ENCODE results near the gene SPINT4.

SPINT4 gene

GRCh38 chr20:45725134-45725533, 3.0 kb downstream of the SPINT4 start:
- TF ChIP-seq EZH2 (IDR thresholded peaks at IDR 0.05; ENCODE audit: borderline replicate concordance, low read length): no peak
- no peak for TF ChIP-seq CTCF (IDR thresholded peaks at IDR 0.05; ENCODE audit: low read length)
- Histone ChIP-seq H3K9me2 (ENCODE audit: low read depth, low read length) (no peaks in the 10 kb centered on the region), H3F3A (ENCODE audit: insufficient read depth, low read length) (no peaks in the 10 kb centered on the region), H3K27me3 (ENCODE audit: insufficient read depth, low read length) (0 out of 2 replicates have a peak, but pooled peaks cover 4% of the 10 kb centered on the region), H3K36me3 (ENCODE audit: insufficient read depth, low read length) (no peaks in the 10 kb centered on the region), H3K4me1 (ENCODE audit: insufficient read depth, low read length, severe bottlenecking) (no peaks in the 10 kb centered on the region), H3K79me2 (ENCODE audit: insufficient read depth, low read length) (no peaks in the 10 kb centered on the region), H3K9me3 (ENCODE audit: low read length) (no peaks in the 10 kb centered on the region), H2AFZ (ENCODE audit: low read length) (no peak overlapping the region), H3K27ac (ENCODE audit: low read depth, low read length, poor library complexity, severe bottlenecking) (no peak overlapping the region), H3K4me3 (ENCODE audit: low read depth, low read length, poor library complexity, severe bottlenecking) (no peak overlapping the region), H4K20me1 (ENCODE audit: insufficient read depth, low read length) (no peaks in the 10 kb centered on the region), H3K4me2 (ENCODE audit: low read length) (no peak overlapping the region), H3K9ac (ENCODE audit: low read length) (no peak overlapping the region)

DNA sequence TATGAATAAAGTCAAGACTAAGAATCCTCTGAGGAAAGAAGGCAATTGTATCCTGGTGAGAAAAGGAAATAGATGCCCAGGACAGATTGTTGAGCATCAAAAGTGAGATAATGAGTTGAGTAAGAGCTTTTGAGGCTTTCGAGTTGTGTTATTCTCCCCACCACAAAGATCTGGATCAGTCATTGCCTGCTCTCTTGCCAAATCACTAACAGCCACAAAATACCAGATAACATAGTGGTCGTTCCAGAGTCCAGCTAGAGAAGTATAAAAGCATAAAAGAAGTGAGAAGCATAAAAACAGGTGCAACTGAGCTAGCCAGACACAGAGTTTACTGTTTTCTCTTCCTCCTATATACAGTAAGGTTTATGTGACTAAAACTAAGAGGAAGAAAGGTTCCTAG, 4.9 kb downstream of the SPINT4 start:
- Histone ChIP-seq H3K27ac (ENCODE audit: low read depth, low read length, poor library complexity, severe bottlenecking) (no peak overlapping the region), H3K9me3 (ENCODE audit: low read length) (no peaks in the 10 kb centered on the region), H3K27me3 (ENCODE audit: insufficient read depth, low read length) (0 out of 2 replicates have a peak, but pooled peaks cover 4% of the 10 kb centered on the region), H3K36me3 (ENCODE audit: insufficient read depth, low read length) (no peaks in the 10 kb centered on the region), H3K4me2 (ENCODE audit: low read length) (no peak overlapping the region), H3K79me2 (ENCODE audit: insufficient read depth, low read length) (no peaks in the 10 kb centered on the region), H2AFZ (ENCODE audit: low read length) (no peak overlapping the region), H3K4me1 (ENCODE audit: insufficient read depth, low read length, severe bottlenecking) (no peaks in the 10 kb centered on the region), H3K9ac (ENCODE audit: low read length) (no peak overlapping the region), H3K4me3 (ENCODE audit: low read depth, low read length, poor library complexity, severe bottlenecking) (no peak overlapping the region), H3K9me2 (ENCODE audit: low read depth, low read length) (no peaks in the 10 kb centered on the region), H4K20me1 (ENCODE audit: insufficient read depth, low read length) (no peaks in the 10 kb centered on the region), H3F3A (ENCODE audit: insufficient read depth, low read length) (no peaks in the 10 kb centered on the region)
- TF ChIP-seq CTCF (IDR thresholded peaks at IDR 0.05; ENCODE audit: low read length): no peak
- TF ChIP-seq EZH2 (IDR thresholded peaks at IDR 0.05; ENCODE audit: borderline replicate concordance, low read length): no peak

DNA sequence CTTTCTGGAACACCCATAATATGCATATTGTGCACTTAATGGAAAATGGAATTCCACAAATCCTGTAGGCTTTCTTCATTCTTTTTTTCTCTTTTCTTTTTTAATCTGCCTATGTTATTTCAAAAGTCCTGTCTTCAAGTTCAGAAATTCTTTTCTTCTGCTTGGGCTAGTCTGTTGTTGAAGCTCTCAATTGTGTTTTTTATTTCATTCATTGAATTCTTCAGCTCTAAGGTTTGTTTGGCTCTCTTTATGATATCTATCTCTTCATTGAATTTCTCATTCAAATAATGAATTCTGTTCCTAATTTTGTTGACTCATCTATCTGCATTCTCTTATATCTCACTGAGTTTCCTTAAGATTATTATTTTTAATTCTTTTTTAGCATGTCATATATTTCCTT, 10.1 kb downstream of the SPINT4 start:
- H3K4me2 ChIP-seq (ENCODE audit: low read length): no peak overlapping the region

More for the DNA sequence above, 10.1 kb downstream of the SPINT4 start:
- Histone ChIP-seq H3K4me1 (ENCODE audit: insufficient read depth, low read length, severe bottlenecking) (no peaks in the 10 kb centered on the region), H3K4me3 (ENCODE audit: low read depth, low read length, poor library complexity, severe bottlenecking) (no peak overlapping the region), H3K27me3 (ENCODE audit: insufficient read depth, low read length) (no peaks in the 10 kb centered on the region), H3K79me2 (ENCODE audit: insufficient read depth, low read length) (no peaks in the 10 kb centered on the region), H3K9ac (ENCODE audit: low read length) (no peak overlapping the region), H3K9me2 (ENCODE audit: low read depth, low read length) (no peaks in the 10 kb centered on the region), H3K27ac (ENCODE audit: low read depth, low read length, poor library complexity, severe bottlenecking) (no peak overlapping the region), H3K36me3 (ENCODE audit: insufficient read depth, low read length) (no peaks in the 10 kb centered on the region), H3F3A (ENCODE audit: insufficient read depth, low read length) (no peaks in the 10 kb centered on the region), H2AFZ (ENCODE audit: low read length) (no peak overlapping the region), H4K20me1 (ENCODE audit: insufficient read depth, low read length) (no peaks in the 10 kb centered on the region), H3K9me3 (ENCODE audit: low read length) (0 out of 2 replicates have a peak, but pooled peaks cover 2% of the 10 kb centered on the region)
- TF ChIP-seq CTCF (IDR thresholded peaks at IDR 0.05; ENCODE audit: low read length) (no peak), EZH2 (IDR thresholded peaks at IDR 0.05; ENCODE audit: borderline replicate concordance, low read length) (no peak)
